Muscle of back (tissue), 11 donors: ENCODE data around the gene ADAMTSL2. TPM values are rescaled to one million over a fixed set of nuclear protein-coding genes. Genes with fewer than 3 reads are reported as not detected.

ENCODE experiments used
- DNase-seq, 3 donors: peaks; one replicate each; pipeline versions ENCODE4 v3.0.0 to v3.0.0-alpha.2; 2013
- polyA plus RNA-seq, 10 donors: library from polyadenylated mRNA; unstranded; fragments of 120-200 nt; gene quantifications; one replicate each; pipeline ENCODE4 v1.2.1, GENCODE V29; 2013; ENCODE audit not compliant: insufficient read length in 10 of 10

Gene ADAMTSL2
- polyA plus RNA-seq, 10 donors, result 1.7 to 6.9 (median 3.5) TPM

- DNase-seq, result no peak
Measured at GRCh38 chr9:133499132-133499891, 35.2 kb upstream of the ADAMTSL2 start.

DNA sequence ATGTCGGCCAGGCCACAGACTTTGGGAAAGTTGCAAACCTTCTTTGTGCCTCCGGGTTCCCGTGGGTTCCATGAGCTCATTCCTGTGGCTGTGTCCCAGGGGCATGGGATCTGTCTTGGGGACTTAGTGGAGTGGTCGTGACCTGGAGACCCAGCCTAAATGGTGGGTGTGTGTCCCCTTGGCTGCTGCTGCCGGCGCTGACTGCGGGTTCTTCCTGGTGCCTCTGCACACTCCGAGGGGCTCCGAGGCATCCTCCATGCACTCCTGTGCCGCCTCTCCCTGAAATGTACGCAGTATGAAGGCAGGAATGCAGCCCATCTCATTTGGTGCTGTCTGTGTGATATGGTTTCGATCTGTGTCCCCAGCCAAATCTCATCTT is 34.6 kb upstream of the ADAMTSL2 start:
- DNase-seq, result no peak

DNA sequence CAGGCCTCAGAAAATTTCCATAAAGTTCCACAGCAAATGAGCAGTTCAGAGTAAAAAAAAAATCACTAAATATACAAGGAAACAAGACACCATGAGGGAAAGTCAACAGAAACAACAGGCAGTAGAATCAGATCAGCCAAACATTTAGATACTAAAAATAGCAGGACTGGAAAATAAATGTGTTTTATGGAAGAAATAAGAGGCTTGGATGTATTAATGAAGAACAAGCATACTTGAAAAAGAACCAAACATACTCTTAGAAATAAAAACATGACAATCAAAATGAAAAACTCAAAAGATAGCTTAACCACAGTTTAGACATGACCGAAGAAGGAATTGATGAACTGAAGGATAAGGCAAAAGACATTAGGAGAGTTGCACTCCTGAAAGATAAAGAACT is 32.4 kb upstream of the ADAMTSL2 start:
- no peak for DNase-seq

DNA sequence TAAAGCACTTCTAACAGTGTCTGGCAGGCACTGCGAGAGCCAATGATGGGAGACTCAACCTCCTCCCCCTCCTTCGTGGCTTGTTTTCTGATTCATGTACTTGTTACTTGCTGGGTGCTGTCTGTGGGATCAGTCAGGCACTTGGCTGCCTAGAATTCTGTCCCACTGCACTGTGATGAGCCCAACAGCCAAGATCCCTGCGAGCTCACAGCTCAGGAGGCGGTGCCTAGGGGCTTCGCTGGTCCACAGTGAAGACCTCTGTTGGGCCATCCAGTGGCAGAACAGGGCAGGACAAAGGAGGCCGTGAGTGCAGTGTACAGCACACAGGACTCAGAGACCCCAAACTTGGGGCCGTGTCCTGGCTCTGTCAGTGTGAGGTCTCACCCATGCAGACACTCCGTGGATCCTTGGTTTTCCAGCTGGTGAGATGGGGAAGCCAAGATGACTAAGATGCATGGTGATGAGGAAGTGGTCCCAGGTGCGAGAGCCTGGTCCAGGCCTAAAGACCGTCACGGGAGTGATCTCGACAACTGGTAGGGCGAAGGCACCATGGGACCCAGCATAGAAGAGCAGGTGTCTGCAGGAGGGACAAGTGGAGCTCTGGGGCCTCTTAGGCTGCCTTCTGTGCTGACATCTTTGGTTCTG is 29.2 kb upstream of the ADAMTSL2 start:
- no peak for DNase-seq

DNA sequence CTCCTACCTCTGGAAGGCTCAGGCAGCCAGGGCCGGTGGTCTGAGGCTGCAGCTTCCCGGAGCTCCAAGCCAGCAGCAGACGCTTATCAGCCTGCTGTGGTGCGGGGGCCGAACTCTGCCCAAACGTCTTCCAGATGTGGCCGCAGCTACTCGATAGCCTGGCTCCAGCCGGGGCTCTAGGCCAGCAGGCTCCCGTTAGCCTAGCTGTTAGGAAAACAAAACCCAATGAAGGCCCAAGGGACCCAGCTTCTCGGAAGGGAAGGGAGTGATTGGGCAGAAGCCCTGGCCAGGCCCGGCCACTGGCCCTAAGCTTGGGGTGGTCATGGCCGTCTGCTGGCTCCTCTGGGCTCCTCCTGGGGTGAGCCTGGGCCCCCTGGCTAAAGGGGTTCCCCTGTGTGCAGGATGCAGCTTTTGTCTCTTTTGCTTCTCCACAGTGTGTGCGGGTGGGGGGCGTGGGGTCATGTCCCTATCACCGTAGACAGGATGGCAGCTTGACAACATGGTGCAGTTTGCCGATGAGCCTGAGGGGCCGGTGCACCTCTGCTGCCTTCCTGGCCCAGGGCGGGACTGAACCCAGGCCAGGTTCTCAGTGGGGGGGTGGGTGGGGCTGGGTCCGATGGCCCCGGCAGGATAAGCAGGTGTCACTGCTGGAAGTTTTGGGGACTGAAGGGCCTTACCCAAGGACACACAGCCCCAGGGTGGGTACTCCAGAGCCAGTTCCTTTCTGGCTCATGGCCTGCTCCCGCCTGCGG is 28.4 kb upstream of the ADAMTSL2 start:
- DNase-seq, result peak in 2 of 3 donors; percentile 62 to 78

GRCh38 chr9:133506653-133507038 is 27.9 kb upstream of the ADAMTSL2 start:
- DNase-seq, result peak in 1 of 3 donors; percentile 68

DNA sequence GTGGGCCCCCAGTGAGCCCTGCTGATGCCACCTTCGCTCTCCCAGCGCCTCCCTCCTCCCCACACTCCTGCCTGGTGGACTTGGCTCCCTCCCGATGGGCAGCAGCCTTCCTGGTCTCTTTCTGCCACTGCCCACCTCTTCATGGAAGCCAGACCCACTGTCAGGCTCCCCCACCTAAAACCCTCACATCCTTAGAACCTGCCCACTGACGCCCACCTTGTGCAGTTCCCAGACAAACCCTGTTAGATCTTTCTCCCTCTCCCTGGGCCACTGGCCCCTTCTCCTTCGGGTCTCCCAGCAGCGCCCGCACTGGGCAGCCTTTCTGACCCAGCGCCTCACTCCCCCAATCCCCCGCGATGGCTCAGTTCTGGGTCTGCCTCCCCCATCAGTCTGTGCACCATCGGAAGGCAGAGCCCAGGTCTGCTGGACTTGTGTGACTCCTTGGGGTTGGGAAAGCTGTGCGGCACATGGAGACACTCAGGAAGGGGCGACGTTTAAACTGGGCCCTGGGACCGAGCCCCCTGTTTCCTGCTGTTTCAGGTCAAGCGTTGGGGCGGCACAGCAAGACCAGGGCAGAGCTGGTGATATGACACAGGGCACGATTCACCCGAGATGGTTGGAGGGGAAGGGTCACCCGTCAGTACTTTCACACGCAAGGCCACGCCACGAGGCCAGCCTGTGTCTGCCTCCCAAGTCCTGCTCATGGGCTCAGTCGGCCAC is 27.1 kb upstream of the ADAMTSL2 start:
- no peak for DNase-seq

GRCh38 chr9:133508046-133508445 is 26.5 kb upstream of the ADAMTSL2 start:
- no peak for DNase-seq

DNA sequence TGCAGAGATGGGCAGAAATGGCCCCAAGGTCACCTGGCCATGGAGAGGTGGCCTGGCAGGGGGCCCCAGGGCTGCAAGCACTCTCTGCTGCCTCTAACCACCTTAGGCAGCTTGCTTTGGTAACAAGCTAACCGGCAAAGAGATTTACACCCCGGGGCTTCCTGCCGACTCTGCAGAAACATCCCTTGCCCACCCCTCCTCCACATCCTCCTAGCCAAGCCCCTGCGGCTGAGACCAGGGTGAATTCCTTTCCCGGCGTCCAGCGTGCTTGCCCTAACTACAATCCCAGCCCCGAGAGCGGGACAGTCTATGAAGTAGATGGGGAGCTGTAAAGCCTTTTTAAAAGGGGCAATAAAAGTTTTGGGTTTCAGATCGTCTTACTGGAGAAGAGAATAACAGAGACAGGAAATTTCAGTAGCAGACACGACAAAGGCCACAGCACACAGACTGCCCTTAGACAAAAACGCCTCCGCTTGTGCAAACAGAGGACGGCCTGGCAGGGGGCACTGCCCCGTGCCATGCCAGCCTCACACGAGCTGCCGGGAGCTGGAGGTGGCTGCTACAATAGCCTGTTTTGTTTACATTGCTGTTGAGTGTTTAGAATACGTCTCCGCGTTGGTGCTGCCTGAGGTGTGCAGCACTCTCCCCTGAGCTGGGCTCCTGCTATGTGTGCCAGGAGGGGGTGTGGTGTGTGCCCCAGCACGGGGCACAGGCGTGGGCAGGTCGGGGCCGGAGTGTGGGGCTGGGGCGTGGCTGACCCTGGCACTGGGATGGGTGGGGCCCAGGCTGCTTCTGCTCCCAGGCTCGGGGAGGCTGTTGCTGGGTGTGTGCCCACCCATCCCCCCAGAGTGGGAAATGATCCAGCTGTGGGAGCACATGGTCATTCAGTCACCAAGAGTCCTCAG is 25.1 kb upstream of the ADAMTSL2 start:
- peak in 1 of 3 donors; percentile 54 for DNase-seq

DNA sequence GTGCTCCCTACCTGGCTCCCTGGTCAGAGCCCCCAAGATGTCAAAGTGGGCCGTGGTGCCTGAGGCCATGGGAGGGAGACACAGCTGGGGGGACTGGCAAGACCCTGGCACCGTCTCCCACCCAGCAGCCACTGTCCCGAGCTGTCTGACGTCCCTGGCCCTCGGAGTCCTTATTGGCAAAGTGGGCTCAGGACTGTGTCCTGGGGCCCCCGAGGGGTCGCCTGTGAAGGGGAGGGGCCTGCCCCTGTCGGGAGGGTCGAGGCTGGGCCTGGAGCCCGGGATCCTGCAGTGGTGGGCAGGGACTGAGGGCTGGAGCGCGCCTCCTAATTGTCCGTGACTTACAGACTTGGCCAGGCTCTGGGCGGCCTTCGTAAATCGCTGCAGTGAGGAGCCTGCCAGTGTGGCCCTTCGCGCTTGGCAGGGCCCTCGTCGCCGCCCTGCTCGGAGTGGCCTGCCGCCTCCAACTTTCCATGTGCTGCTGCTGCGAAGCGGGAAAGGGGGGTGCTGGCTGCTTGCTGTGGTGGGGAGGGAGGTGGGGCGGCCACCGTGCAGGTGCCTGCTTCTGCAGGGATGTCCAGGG is 23.5 kb upstream of the ADAMTSL2 start:
- no peak for DNase-seq

DNA sequence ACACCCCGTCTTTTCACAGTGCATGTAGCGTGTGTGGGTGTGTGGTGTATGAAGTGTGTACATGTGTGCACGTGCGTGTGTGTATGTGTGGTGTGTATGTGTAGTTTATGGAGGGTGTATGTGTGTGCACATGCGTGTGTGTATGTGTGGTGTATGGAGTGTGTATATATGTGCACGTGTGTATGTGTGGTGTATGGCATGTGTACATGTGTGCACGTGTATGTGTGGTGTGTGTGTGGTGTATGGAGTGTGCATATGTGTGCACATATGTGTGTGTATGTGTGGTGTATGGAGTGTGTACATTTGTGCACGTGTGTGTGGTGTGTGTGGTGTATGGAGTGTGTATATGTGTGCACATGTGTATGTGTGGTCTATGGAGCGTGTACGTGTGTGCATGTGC is 22.9 kb upstream of the ADAMTSL2 start:
- no peak for DNase-seq

- DNase-seq, result no peak
Measured at GRCh38 chr9:133512253-133513213, 22.0 kb upstream of the ADAMTSL2 start.

GRCh38 chr9:133513214-133514100 is 21.0 kb upstream of the ADAMTSL2 start:
- DNase-seq, result no peak

GRCh38 chr9:133514460-133515239 is 19.9 kb upstream of the ADAMTSL2 start:
- peak in 1 of 3 donors; percentile 75 for DNase-seq

DNA sequence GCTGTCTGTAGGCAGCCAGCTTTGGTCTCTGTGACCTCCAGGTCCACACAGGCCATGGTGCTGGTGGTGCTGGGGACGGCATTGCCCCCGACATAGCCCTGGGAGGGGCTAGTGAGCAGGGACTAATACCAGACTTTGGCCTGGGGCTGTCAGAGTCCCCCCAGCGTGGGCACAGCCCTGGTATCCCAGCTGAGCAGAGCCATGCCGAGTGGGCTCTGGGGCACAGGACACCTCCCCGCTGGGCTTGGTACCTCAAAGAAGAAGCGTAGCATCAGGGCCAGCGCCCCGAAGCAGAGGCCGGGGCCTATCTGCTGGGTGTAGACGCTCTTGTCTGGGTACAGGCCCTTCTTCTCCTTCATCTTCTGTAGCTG is 19.3 kb upstream of the ADAMTSL2 start:
- DNase-seq, result no peak

DNA sequence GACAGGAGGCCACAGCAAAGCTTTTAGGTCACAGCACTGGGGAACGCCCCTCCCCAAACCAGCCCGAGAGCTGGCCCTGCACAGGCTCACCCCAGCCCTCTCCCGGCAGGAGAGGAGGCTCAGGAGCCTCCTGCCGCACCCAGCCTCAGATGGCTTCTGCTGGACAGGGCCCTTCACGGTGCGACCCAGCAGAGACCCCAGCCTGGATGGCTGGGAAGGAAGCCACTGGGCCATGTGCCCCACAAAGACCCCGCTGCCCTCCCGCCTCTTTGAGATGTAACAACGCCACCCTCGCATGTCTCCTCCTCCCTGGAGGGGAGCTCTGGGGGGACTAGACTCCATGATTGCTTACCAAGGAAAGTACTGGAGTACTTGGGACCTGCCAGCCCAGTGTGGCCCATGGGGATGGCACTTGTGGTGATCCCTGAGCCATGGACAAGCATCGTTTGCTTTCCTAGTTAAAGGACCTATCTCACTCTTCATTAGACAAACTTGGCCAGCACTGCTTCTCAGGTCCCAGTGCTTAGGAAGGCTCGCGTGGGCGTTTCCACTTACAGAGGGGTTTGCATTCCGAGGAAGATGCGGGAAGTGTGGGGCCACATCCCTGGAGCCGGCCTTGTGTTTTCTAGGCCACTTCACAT is 18.8 kb upstream of the ADAMTSL2 start:
- no peak for DNase-seq
